HCT116 (cell line): Measurements from ENCODE around the gene PBX3. TPM values are rescaled to one million over a fixed set of nuclear protein-coding genes. Genes with fewer than 3 reads are reported as not detected.

Source experiments
- ATAC-seq: fragments of 200-7000 bp; cut with Tn5 transposase; 2 replicates; pipeline ENCODE4 v1.9.1; 2020; ENCODE audit warnings: mild to moderate bottlenecking, moderate library complexity
- BruUV-seq: library from RNA; stranded (reverse); fragments of 400-500 nt; replicated peaks from 2 replicates; lab custom pipeline; 2021; lab: Mats Ljungman, UMichigan
- CTCF ChIA-PET: fragments of 300-600 bp; sonication (Branson Sonifier 250); formaldehyde crosslinking; loops from one replicate; lab custom pipeline; 2021; ENCODE audit warnings: antibody characterized with exemption; lab: Charles Lee
- POLR2A ChIA-PET: fragments of 300-600, 350-600 bp; sonication (Branson Sonifier 250); formaldehyde crosslinking; loops from one replicate; lab custom pipeline; 2021; ENCODE audit warnings: antibody characterized with exemption; lab: Charles Lee
- RAD21 ChIA-PET, 2 experiments: fragments of 300-600 bp; sonication (Branson Sonifier 250); formaldehyde crosslinking; loops; one replicate each; lab custom pipeline; 2023; ENCODE audit warnings: low total read pairs in 2 of 2; ENCODE audit not compliant: uncharacterized antibody in 2 of 2, unreplicated experiment in 2 of 2, low non-redundant PET in 1 of 2; lab: Charles Lee
- DNase-seq: peaks from one replicate; pipeline ENCODE4 v3.0.0-alpha.2; 2010; ENCODE audit warnings: low read depth, low spot score
- H2AFZ ChIP-seq: fragments of 200-600 bp; shearing (Covaris generic), sonication (generic); 2 replicates; pipeline ENCODE4 v1.6.1; 2017; ENCODE audit warnings: low read depth, mixed run types, mixed read lengths, antibody characterized with exemption, low read length; ENCODE audit not compliant: poor library complexity, severe bottlenecking
- H3K27ac ChIP-seq: 2 replicates; pipeline ENCODE4 v1.5.1; 2012; ENCODE audit warnings: low read depth, low read length
- H3K27me3 ChIP-seq: fragments of 200-600 bp; sonication (generic); 2 replicates; pipeline ENCODE4 v1.6.1; 2016; ENCODE audit warnings: mixed run types, low read length, mixed read lengths; ENCODE audit not compliant: insufficient read depth
- H3K36me3 ChIP-seq, 2 experiments: fragments of 200-500 bp in 1 of 2; fragments of 200-600 bp in 1 of 2; sonication (Bioruptor generic) in 1 of 2; sonication (generic) in 1 of 2; 2 replicates each; pipeline versions ENCODE4 v1.5.1 to v1.6.1; 2014 to 2016; ENCODE audit warnings: low read length in 2 of 2, inconsistent platforms in 1 of 2, mixed read lengths in 1 of 2, mixed run types in 1 of 2; ENCODE audit not compliant: insufficient read depth in 2 of 2, control insufficient read depth in 1 of 2
- H3K4me1 ChIP-seq, 2 experiments: fragments of 200-600 bp in 1 of 2; sonication (generic) in 1 of 2; 2 replicates each; pipeline versions ENCODE4 v1.5.1 to v1.6.1; 2012 to 2017; ENCODE audit warnings: low read length in 2 of 2, inconsistent platforms in 1 of 2, mild to moderate bottlenecking in 1 of 2, mixed read lengths in 1 of 2, mixed run types in 1 of 2, moderate library complexity in 1 of 2; ENCODE audit not compliant: insufficient read depth in 2 of 2, control insufficient read depth in 1 of 2
- H3K4me2 ChIP-seq: fragments of 200-600 bp; sonication (generic); 2 replicates; pipeline ENCODE4 v1.6.1; 2017; ENCODE audit warnings: mixed run types, low read length, mixed read lengths
- H3K4me3 ChIP-seq, 2 experiments: fragments of 200-600 bp in 1 of 2; sonication (generic) in 1 of 2; replicated peaks in 1 of 2; 2 replicates each; pipeline ENCODE4 v1.5.1; 2011 to 2016; ENCODE audit warnings: low read length in 2 of 2, control low read depth in 1 of 2, low read depth in 1 of 2, mild to moderate bottlenecking in 1 of 2, mixed read lengths in 1 of 2, mixed run types in 1 of 2
- H3K79me2 ChIP-seq: fragments of 200-600 bp; sonication (generic); 2 replicates; pipeline ENCODE4 v1.6.1; 2017; ENCODE audit warnings: mild to moderate bottlenecking, mixed run types, low read length, moderate library complexity, mixed read lengths; ENCODE audit not compliant: insufficient read depth
- H3K9ac ChIP-seq: fragments of 200-600 bp; sonication (generic); 2 replicates; pipeline ENCODE4 v1.6.1; 2016; ENCODE audit warnings: low read length, mixed read lengths
- H3K9me2 ChIP-seq: fragments of 200-600 bp; sonication (generic), shearing (Covaris generic); 2 replicates; pipeline ENCODE4 v1.6.1; 2017; ENCODE audit warnings: mixed run types, mild to moderate bottlenecking, moderate library complexity; ENCODE audit not compliant: insufficient read depth
- H3K9me3 ChIP-seq, 2 experiments: fragments of 200-500 bp in 1 of 2; fragments of 200-600 bp in 1 of 2; sonication (Bioruptor generic) in 1 of 2; sonication (generic) in 1 of 2; 2 replicates each; pipeline ENCODE4 v1.6.1; 2014 to 2017; ENCODE audit warnings: low read length in 2 of 2, mixed read lengths in 2 of 2, inconsistent platforms in 1 of 2, low read depth in 1 of 2, mild to moderate bottlenecking in 1 of 2, mixed run types in 1 of 2, moderate library complexity in 1 of 2; ENCODE audit not compliant: control insufficient read depth in 1 of 2, insufficient read depth in 1 of 2
- H4K20me1 ChIP-seq: fragments of 200-600 bp; sonication (generic), shearing (Covaris generic); 2 replicates; pipeline ENCODE4 v1.6.1; 2017; ENCODE audit warnings: mixed run types, mild to moderate bottlenecking, moderate library complexity; ENCODE audit not compliant: insufficient read depth
- ATF3 ChIP-seq: IDR thresholded peaks from 2 replicates; pipeline ENCODE4 v1.6.1; 2012
- CBX3 ChIP-seq: IDR thresholded peaks from 2 replicates; pipeline ENCODE4 v1.6.1; 2012; ENCODE audit warnings: low read depth
- EGR1 ChIP-seq: IDR thresholded peaks from 2 replicates; pipeline ENCODE4 v1.6.1; 2012; ENCODE audit warnings: low read depth
- ELF1 ChIP-seq: IDR thresholded peaks from 2 replicates; pipeline ENCODE4 v1.6.1; 2012; ENCODE audit warnings: low read depth, borderline replicate concordance
- EZH2 ChIP-seq: fragments of 200-600 bp; sonication (generic); IDR thresholded peaks from 2 replicates; pipeline ENCODE4 v1.6.1; 2017; ENCODE audit warnings: antibody characterized with exemption, mixed run types
- EZH2phosphoT487 ChIP-seq: fragments of 200-600 bp; IDR thresholded peaks from 2 replicates; pipeline ENCODE4 v1.6.1; 2018; ENCODE audit warnings: antibody characterized with exemption, borderline replicate concordance
- FOSL1 ChIP-seq: IDR thresholded peaks from 2 replicates; pipeline ENCODE4 v1.6.1; 2012; ENCODE audit warnings: low read depth
- POLR2AphosphoS5 ChIP-seq: IDR thresholded peaks from 2 replicates; pipeline ENCODE4 v1.6.1; 2011; ENCODE audit warnings: mild to moderate bottlenecking, low read depth, low read length, moderate library complexity
- SIN3A ChIP-seq: IDR thresholded peaks from 2 replicates; pipeline ENCODE4 v1.6.1; 2012; ENCODE audit warnings: low read depth
- SP1 ChIP-seq: IDR thresholded peaks from 2 replicates; pipeline ENCODE4 v1.6.1; 2012; ENCODE audit warnings: low read depth
- SRF ChIP-seq: IDR thresholded peaks from 2 replicates; pipeline ENCODE4 v1.6.1; 2012; ENCODE audit warnings: low read depth
- TCF7L2 ChIP-seq: IDR thresholded peaks from 2 replicates; pipeline ENCODE4 v1.7.0; 2011; ENCODE audit warnings: borderline replicate concordance, inconsistent platforms; ENCODE audit not compliant: insufficient read depth, insufficient read length; ENCODE audit errors: extremely low read depth
- ZFX ChIP-seq: fragments of 450-650 bp; IDR thresholded peaks from 2 replicates; pipeline ENCODE4 v1.6.1; 2017
- ZNF274 ChIP-seq: fragments of 200-500 bp; sonication (Bioruptor generic); IDR thresholded peaks from 2 replicates; pipeline ENCODE4 v1.6.1; 2014; ENCODE audit warnings: mild to moderate bottlenecking, low read depth, low read length, inconsistent platforms
- intact Hi-C: fragments of 100-400 bp; cut with micrococcal nuclease; formaldehyde crosslinking; loops from 2 replicates; pipeline ENCODE4 v1.10.0; 2022
- total RNA-seq: library from RNA; stranded (reverse); gene quantifications from one replicate; pipeline ENCODE4 v1.2.1, GENCODE V29; 2021; ENCODE audit not compliant: unreplicated experiment
- TF ChIP-seq, protein P1 (sequence below): IDR thresholded peaks from 2 replicates; pipeline ENCODE4 v1.6.1; 2012
- TF ChIP-seq, protein P2 (sequence below), 3 experiments: fragments of 200-600 bp in 1 of 3; sonication (generic) in 1 of 3; IDR thresholded peaks in 2 of 3; conservative IDR thresholded peaks in 1 of 3; 2 replicates each; pipeline ENCODE4 v1.5.1; 2012 to 2017; ENCODE audit warnings: low read depth in 2 of 3, low read length in 2 of 3, antibody characterized with exemption in 1 of 3, borderline replicate concordance in 1 of 3, control low read depth in 1 of 3, mild to moderate bottlenecking in 1 of 3, mixed read lengths in 1 of 3, mixed run types in 1 of 3, moderate library complexity in 1 of 3; ENCODE audit not compliant: insufficient read depth in 1 of 3

The PBX3 gene
- total RNA-seq, 1 experiment from 2014 or later: 13.5 TPM

- ATAC-seq (no peak), DNase-seq (no peak)
- H3K79me2 ChIP-seq: no peaks in the 10 kb centered on the region
- no peak overlapping the region for H2AFZ ChIP-seq
- H3K9me2 ChIP-seq: no peaks in the 10 kb centered on the region
- no peaks in the 10 kb centered on the region for H3K27me3 ChIP-seq
- H3K4me1 ChIP-seq: no peaks in the 10 kb centered on the region
- BruUV-seq: no TSS peak
- H3K9me3 ChIP-seq: no peaks in the 10 kb centered on the region
- ChIA-PET CTCF (no interaction called here), RAD21 (no interaction called here), POLR2A (no interaction called here)
- no peaks in the 10 kb centered on the region for H4K20me1 ChIP-seq
- H3K9ac ChIP-seq: no peak overlapping the region
- intact Hi-C loops: no loop called here
- no peak overlapping the region for H3K4me2 ChIP-seq
- H3K4me3 ChIP-seq: no peak overlapping the region
- H3K27ac ChIP-seq: no peak overlapping the region
- H3K36me3 ChIP-seq: no peaks in the 10 kb centered on the region
- TF ChIP-seq TCF7L2 (no peak), EZH2phosphoT487 (no peak), SP1 (no peak), SRF (no peak), CBX3 (no peak), EGR1 (no peak), POLR2AphosphoS5 (no peak)
- TF ChIP-seq, protein P1, sequence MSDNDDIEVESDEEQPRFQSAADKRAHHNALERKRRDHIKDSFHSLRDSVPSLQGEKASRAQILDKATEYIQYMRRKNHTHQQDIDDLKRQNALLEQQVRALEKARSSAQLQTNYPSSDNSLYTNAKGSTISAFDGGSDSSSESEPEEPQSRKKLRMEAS: no peak
- TF ChIP-seq, all 23 proteins: peak for 0
These were observed 159.0 kb downstream of the PBX3 start for GRCh38 chr9:125906144-125906543.

- no peak overlapping the region for H3K27ac ChIP-seq
- POLR2A ChIA-PET: no interaction called here
- no TSS peak for BruUV-seq
- ATAC-seq (no peak), DNase-seq (no peak)
- H3K4me3 ChIP-seq: no peak overlapping the region
- no peaks in the 10 kb centered on the region for H3K9me3 ChIP-seq
- H4K20me1 ChIP-seq: no peaks in the 10 kb centered on the region
- RAD21 ChIA-PET: no interaction called here
- H3K9me2 ChIP-seq: no peaks in the 10 kb centered on the region
- no peaks in the 10 kb centered on the region for H3K4me1 ChIP-seq
- H3K79me2 ChIP-seq: no peaks in the 10 kb centered on the region
- no peak overlapping the region for H3K9ac ChIP-seq
- TF ChIP-seq, protein P2, sequence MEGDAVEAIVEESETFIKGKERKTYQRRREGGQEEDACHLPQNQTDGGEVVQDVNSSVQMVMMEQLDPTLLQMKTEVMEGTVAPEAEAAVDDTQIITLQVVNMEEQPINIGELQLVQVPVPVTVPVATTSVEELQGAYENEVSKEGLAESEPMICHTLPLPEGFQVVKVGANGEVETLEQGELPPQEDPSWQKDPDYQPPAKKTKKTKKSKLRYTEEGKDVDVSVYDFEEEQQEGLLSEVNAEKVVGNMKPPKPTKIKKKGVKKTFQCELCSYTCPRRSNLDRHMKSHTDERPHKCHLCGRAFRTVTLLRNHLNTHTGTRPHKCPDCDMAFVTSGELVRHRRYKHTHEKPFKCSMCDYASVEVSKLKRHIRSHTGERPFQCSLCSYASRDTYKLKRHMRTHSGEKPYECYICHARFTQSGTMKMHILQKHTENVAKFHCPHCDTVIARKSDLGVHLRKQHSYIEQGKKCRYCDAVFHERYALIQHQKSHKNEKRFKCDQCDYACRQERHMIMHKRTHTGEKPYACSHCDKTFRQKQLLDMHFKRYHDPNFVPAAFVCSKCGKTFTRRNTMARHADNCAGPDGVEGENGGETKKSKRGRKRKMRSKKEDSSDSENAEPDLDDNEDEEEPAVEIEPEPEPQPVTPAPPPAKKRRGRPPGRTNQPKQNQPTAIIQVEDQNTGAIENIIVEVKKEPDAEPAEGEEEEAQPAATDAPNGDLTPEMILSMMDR (IDR thresholded peaks at IDR 0.05 in 2 of 3, conservative IDR thresholded peaks at IDR 0.05 in 1 of 3; ENCODE audit: borderline replicate concordance in 1 of 3, insufficient read depth in 1 of 3, low read depth in 2 of 3, low read length in 2 of 3): no peak
- TF ChIP-seq ELF1: no peak
- no peak for TF ChIP-seq ZNF274
- TF ChIP-seq SRF: no peak
- TF ChIP-seq POLR2AphosphoS5: no peak
- TF ChIP-seq CBX3: no peak
- TF ChIP-seq FOSL1: no peak
- TF ChIP-seq ZFX: no peak
- TF ChIP-seq SIN3A: no peak
- TF ChIP-seq EZH2: no peak
- TF ChIP-seq TCF7L2: no peak
- no peak for TF ChIP-seq SP1
- no peak for TF ChIP-seq EZH2phosphoT487
- no peak for TF ChIP-seq ATF3
- no peaks in the 10 kb centered on the region for H3K27me3 ChIP-seq
- H2AFZ ChIP-seq: no peak overlapping the region
- CTCF ChIA-PET: no interaction called here
- no peak overlapping the region for H3K4me2 ChIP-seq
- no peaks in the 10 kb centered on the region for H3K36me3 ChIP-seq
- intact Hi-C loops: no loop called here
These were observed 159.7 kb downstream of the PBX3 start for GRCh38 chr9:125906893-125907292.
